ENCODE measurements around the gene DES.
A peak's percentile ranks its signal among the peaks of the same experiment; 100 is the strongest.

GRCh38 chr2:219402665-219403515, 15.3 kb upstream of the DES start:
- peak; percentile 92 for TF ChIP-seq CTCF (IDR thresholded peaks at IDR 0.05; ENCODE audit: low read length)
- TF ChIP-seq EZH2 (optimal IDR thresholded peaks at IDR 0.05; ENCODE audit: low read depth, low read length), result no peak
- TF ChIP-seq EZH2phosphoT487 (IDR thresholded peaks at IDR 0.05; ENCODE audit: low read length), result no peak
